Kidney (tissue), 14 donors: Measurements from ENCODE around the gene CSRNP2. TPM values are rescaled to one million over a fixed set of nuclear protein-coding genes. Genes with fewer than 3 reads are reported as not detected.

Source experiments
- DNase-seq, 5 donors: peaks; one replicate each; pipeline ENCODE4 v3.0.0-alpha.2; 2013 to 2020
- FAIRE-seq: peaks from 2 replicates; lab custom pipeline; 2012; peaks lifted over from hg19 to GRCh38; lab: Jason Lieb, UNC
- H3K27ac ChIP-seq, 2 donors: one replicate each; pipeline ENCODE4 v1.7.0; 2013; ENCODE audit warnings: low read depth in 2 of 2, low read length in 2 of 2, inconsistent platforms in 1 of 2
- H3K27me3 ChIP-seq: one replicate; pipeline ENCODE4 v1.7.1; 2013; ENCODE audit warnings: low read length, inconsistent platforms; ENCODE audit not compliant: control insufficient read depth, insufficient read depth
- H3K36me3 ChIP-seq, 3 donors: one replicate each; pipeline versions ENCODE4 v1.7.0 to v1.7.1; 2013; ENCODE audit warnings: low read length in 3 of 3, control low read depth in 1 of 3, inconsistent platforms in 1 of 3; ENCODE audit not compliant: insufficient read depth in 3 of 3, control insufficient read depth in 2 of 3
- H3K4me1 ChIP-seq, 3 donors: one replicate each; pipeline versions ENCODE4 v1.7.0 to v1.7.1; 2013; ENCODE audit warnings: low read length in 3 of 3, inconsistent platforms in 1 of 3, low read depth in 1 of 3; ENCODE audit not compliant: control insufficient read depth in 2 of 3, insufficient read depth in 2 of 3
- H3K4me3 ChIP-seq, 3 donors: one replicate each; pipeline versions ENCODE4 v1.7.0 to v1.8.1; 2013; ENCODE audit warnings: low read length in 3 of 3, control low read depth in 1 of 3, inconsistent platforms in 1 of 3
- H3K9ac ChIP-seq, 3 donors: one replicate each; pipeline versions ENCODE4 v1.7.0 to v1.7.1; 2013; ENCODE audit warnings: low read length in 3 of 3, control low read depth in 1 of 3, inconsistent platforms in 1 of 3
- H3K9me3 ChIP-seq, 3 donors: one replicate each; pipeline versions ENCODE4 v1.7.0 to v1.7.1; 2013; ENCODE audit warnings: low read length in 3 of 3, control low read depth in 1 of 3, inconsistent platforms in 1 of 3; ENCODE audit not compliant: control insufficient read depth in 2 of 3, insufficient read depth in 1 of 3
- intact Hi-C: fragments of 100-400 bp; cut with DNase I; formaldehyde crosslinking; loops from one replicate; pipeline ENCODE4 v1.11.1; 2022
- polyA plus RNA-seq: library from polyadenylated mRNA; stranded (reverse); fragments of 350-450 nt; fragmentation: Illumina TruSeq; extraction: RNeasy Lipid Tissue Mini Kit (QIAGEN cat#74804); gene quantifications from one replicate; pipeline ENCODE4 v1.2.3, GENCODE V29; 2014; ENCODE audit warnings: low read depth, low replicate concordance; ENCODE audit not compliant: insufficient read depth
- total RNA-seq: library from RNA; stranded (reverse); fragmentation: NEBNext Ultra II Directional; extraction: Animal tissue kit (Norgen Biotek cat#: 25700); gene quantifications from one replicate; pipeline ENCODE4 v1.2.1, GENCODE V29; 2021
- TF ChIP-seq, protein P1 (sequence below): IDR thresholded peaks from 3 replicates; pipeline ENCODE4 v1.5.1; 2012; ENCODE audit warnings: mild to moderate bottlenecking, moderate library complexity, borderline replicate concordance; ENCODE audit not compliant: insufficient read depth; ENCODE audit errors: extremely low read depth
- donor health status: control.
- donor health status: control.
- donor health status: control.
- donor health status: control.
- donor health status: control.
- donor health status: DM: yes; HTN: yes; CAD: no.
- donor health status: Normal renal cell carcinoma (clear cell type).

CSRNP2 gene
- total and polyA plus RNA-seq, 2 donors from 2014 or later: 8.5 to 29.6 TPM

DNA sequence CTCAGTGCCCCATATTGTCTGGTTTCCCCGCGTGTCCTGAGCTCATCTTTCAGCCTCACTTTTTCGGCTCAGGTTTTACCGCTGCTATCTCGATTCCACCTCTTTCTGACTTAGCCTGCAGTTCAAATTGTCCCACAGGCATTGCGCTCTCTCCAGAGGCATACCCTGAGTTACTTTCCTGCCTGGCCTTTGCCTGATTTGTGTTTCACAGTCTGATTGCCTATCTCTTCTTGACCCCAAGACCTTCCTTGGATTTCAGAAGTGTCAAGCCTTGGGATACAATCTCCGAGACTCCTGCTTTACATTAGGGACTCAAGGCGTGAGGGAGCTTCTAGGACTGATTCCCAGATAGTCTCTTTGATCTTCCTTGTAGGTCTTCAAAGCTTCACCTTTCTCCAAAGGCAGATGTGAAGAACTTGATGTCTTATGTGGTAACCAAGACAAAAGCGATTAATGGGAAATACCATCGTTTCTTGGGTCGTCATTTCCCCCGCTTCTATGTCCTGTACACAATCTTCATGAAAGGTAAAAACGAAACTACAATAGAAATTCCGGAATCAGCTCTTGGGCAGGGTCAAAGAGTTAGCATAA is 34.6 kb downstream of the CSRNP2 start:
- TF ChIP-seq, protein P1, sequence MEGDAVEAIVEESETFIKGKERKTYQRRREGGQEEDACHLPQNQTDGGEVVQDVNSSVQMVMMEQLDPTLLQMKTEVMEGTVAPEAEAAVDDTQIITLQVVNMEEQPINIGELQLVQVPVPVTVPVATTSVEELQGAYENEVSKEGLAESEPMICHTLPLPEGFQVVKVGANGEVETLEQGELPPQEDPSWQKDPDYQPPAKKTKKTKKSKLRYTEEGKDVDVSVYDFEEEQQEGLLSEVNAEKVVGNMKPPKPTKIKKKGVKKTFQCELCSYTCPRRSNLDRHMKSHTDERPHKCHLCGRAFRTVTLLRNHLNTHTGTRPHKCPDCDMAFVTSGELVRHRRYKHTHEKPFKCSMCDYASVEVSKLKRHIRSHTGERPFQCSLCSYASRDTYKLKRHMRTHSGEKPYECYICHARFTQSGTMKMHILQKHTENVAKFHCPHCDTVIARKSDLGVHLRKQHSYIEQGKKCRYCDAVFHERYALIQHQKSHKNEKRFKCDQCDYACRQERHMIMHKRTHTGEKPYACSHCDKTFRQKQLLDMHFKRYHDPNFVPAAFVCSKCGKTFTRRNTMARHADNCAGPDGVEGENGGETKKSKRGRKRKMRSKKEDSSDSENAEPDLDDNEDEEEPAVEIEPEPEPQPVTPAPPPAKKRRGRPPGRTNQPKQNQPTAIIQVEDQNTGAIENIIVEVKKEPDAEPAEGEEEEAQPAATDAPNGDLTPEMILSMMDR: no peak
- intact Hi-C loops: no loop called here
- H3K4me3 ChIP-seq: peak overlapping the region; percentile 89 to 96 (median 93)
- peaks cover 3 to 11% (median 8%) of the 10 kb centered on the region in 3 donors for H3K4me1 ChIP-seq
- no peaks in the 10 kb centered on the region for H3K9me3 ChIP-seq
- H3K36me3 ChIP-seq: peaks cover 0 to 9% (median 0%) of the 10 kb centered on the region in 3 donors
- H3K9ac ChIP-seq: peak overlapping the region; percentile 27 to 96 (median 73)
- FAIRE-seq (no peak), DNase-seq (peak in 1 of 5 donors; percentile 37)
- peak overlapping the region; percentile 96 to 99 for H3K27ac ChIP-seq
- no peaks in the 10 kb centered on the region for H3K27me3 ChIP-seq

DNA sequence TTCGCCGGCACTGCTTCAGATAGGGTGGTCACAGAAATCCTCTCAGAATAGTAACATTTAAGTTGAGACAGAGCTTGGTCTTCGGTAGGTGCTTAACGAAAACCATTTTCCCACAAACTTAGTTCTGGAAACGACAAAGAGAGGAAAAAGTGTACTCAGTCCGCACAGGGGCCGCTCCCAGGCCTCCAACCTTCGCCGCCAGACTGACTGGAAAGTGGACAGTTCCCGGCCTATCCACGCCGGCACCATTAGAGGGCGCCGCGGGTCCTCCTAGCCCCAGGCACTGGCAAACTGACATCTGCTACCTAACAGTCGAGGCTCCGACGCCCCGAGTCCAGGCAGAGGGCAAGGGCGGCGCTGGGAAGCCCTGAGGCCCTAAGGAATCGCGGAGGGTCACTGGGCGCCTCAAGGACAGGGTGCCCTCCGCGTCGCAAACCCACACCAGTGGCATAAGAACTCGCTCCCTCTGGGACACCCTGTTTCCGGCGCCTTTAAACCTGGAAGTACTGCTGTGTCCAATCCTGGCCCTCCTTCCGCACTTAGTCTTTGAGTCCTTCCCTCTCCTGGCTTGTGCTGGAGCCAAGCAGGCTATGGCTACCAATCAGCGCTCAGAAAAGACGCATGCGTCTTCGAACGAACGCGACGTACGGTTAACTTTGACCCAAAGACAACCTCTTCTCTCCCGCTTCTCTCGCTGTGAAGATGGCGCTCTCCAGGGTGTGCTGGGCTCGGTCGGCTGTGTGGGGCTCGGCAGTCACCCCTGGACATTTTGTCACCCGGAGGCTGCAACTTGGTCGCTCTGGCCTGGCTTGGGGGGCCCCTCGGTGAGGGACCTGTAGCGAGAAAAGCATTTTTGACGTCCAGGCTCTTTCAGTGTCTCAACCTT is 35.5 kb downstream of the CSRNP2 start, which contains the start of gene LETMD1:
Gene LETMD1, plus strand, starts transcription at position 673 of the 886 bp plus-strand sequence. Its CDS starts 30 bp downstream, at position 703.
- peak; percentile 95 to 99 (median 96) for DNase-seq
- FAIRE-seq: peak; percentile 92
- peak within 1 kb of the TSS; percentile 96 to 99 for H3K27ac ChIP-seq
- peaks cover 0 to under 1% (median 0%) of the 10 kb centered on the region in 3 donors for H3K36me3 ChIP-seq
- peak within 1 kb of the TSS; percentile 89 to 96 (median 93) for H3K4me3 ChIP-seq
- TF ChIP-seq, protein P1: peak; percentile 79
- H3K27me3 ChIP-seq: no peaks in the 10 kb centered on the region
- intact Hi-C loops: no loop called here
- H3K9ac ChIP-seq: peak within 1 kb of the TSS; percentile 73 to 96 (median 96)
- peaks cover 3 to 11% (median 8%) of the 10 kb centered on the region in 3 donors for H3K4me1 ChIP-seq
- H3K9me3 ChIP-seq: no peaks in the 10 kb centered on the region

DNA sequence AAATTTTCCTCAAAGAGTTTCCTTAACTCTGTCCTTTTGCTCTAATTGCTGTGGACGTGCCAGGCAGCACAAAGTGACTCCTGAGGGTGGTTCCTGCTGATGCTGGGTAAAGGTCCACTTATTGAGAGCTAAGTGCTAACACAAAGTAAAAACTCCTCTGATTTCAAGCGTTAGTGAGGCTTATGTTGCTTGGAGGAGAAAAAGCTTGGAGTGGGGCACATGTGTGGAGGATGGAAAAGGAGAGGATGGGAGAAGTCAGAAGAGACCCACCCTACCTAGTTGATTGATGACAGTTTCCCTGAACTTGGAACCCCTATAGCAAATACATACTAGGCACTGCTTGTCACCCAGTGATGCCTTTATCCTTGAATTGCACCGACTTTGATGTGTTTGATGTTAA is 47.1 kb downstream of the CSRNP2 start:
- Histone ChIP-seq H3K4me3 (no peak overlapping the region), H3K27me3 (no peaks in the 10 kb centered on the region), H3K36me3 (no peaks in the 10 kb centered on the region), H3K4me1 (no peaks in the 10 kb centered on the region), H3K9me3 (no peaks in the 10 kb centered on the region), H3K9ac (no peak overlapping the region), H3K27ac (no peak overlapping the region)
- FAIRE-seq (no peak), DNase-seq (no peak)
- intact Hi-C loops: no loop called here
- TF ChIP-seq, protein P1: no peak
